Esophagus squamous epithelium (tissue), 4 donors: Measurements from ENCODE around the gene CLCA4.

ENCODE experiments used
- POLR2A ChIP-seq, 4 donors: fragments of 450-650 bp; IDR thresholded peaks; one replicate each; pipeline ENCODE4 v1.6.1; 2017; ENCODE audit warnings: antibody characterized with exemption in 4 of 4, mild to moderate bottlenecking in 4 of 4, moderate library complexity in 3 of 4
- TF ChIP-seq, protein P1 (sequence below), 6 experiments: fragments of 450-650 bp in 4 of 6; fragments of 200-600 bp in 2 of 6; sonication (generic) in 2 of 6; IDR thresholded peaks; one replicate each; pipeline ENCODE4 v1.5.1; 2016 to 2019; ENCODE audit warnings: antibody characterized with exemption in 6 of 6, mild to moderate bottlenecking in 4 of 6, moderate library complexity in 4 of 6

DNA sequence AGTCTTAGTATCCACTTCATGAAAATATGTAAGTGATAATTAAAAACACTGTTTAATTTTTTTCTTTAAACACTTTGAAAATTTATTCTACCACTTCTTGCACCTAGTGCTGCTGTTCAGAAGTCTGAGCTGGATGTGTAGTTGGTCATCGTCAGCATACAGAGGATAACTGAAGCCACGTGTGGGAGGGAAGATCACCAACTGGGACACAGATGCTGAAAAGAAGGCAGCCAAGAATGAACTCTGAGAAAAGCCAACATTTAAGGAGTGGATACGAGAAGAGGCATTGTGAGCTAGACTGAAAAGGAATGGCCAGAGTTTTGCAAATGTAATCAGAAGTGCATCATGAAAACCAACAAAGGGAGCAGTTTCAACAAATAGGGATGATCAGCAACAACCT is 24.6 kb upstream of the CLCA4 start:
- TF ChIP-seq, protein P1, sequence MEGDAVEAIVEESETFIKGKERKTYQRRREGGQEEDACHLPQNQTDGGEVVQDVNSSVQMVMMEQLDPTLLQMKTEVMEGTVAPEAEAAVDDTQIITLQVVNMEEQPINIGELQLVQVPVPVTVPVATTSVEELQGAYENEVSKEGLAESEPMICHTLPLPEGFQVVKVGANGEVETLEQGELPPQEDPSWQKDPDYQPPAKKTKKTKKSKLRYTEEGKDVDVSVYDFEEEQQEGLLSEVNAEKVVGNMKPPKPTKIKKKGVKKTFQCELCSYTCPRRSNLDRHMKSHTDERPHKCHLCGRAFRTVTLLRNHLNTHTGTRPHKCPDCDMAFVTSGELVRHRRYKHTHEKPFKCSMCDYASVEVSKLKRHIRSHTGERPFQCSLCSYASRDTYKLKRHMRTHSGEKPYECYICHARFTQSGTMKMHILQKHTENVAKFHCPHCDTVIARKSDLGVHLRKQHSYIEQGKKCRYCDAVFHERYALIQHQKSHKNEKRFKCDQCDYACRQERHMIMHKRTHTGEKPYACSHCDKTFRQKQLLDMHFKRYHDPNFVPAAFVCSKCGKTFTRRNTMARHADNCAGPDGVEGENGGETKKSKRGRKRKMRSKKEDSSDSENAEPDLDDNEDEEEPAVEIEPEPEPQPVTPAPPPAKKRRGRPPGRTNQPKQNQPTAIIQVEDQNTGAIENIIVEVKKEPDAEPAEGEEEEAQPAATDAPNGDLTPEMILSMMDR (IDR thresholded peaks at IDR 0.05), result no peak
- TF ChIP-seq POLR2A (IDR thresholded peaks at IDR 0.05), result no peak
